ENCODE results near the gene PIANP.
A peak's percentile ranks its signal among the peaks of the same experiment; 100 is the strongest.

Gene PIANP

DNA sequence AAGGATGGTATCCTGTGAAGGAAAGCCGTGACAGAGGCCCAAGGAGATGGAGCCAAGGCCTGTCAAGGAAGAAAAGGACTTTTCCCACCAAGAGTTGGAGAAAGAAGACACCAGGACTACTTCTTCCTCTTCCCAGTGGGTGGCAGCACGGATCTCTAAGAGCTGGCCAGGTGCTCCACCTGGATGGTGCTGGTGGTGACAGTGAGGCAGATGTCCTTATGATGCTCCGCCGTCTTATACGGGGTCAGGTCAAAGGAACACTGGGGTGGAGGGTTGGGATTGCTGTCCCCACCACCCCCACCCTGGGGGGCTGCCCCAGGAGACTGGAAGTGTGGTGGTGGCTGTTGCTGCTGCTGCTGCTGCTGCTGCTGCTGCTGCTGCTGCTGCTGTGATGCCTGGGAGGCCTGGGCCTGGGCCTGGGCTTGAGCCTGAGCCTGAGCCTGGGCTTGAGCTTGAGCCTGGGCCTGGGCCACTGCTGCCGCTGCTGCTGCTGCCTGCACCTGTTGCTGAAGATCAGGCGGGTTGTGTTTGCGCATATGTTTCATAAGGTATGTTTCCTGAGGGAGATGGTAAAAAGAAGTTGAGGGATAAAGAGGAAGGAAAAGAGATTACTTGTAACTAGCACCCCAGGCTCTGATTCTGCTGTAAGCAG lies 32.9 kb downstream of the PIANP start:
- no peak for DNase-seq (ENCODE audit: low read depth)

- DNase-seq (ENCODE audit: low read depth), result no peak
Observed at GRCh38 chr12:6666211-6666610, 34.4 kb downstream of the PIANP start.

DNA sequence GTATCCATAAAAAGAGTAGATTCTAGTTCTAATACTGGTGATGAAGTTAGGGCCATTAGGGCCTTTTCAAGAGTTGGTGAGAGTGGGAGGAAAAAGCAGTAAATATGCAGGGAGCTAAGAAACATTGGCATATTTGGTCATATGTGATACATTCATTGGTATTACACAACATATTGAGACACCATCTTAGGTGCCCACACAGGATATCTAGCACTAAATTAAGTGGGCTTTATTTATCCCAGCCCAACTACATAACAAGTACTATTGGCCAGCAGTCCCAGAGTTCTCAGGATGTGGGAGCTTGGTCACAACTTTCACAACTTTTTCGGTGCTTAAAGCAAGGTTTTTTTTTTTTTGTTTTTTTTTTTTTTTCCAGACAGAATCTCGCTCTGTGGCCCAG lies 35.7 kb downstream of the PIANP start:
- DNase-seq (ENCODE audit: low read depth), result no peak

DNA sequence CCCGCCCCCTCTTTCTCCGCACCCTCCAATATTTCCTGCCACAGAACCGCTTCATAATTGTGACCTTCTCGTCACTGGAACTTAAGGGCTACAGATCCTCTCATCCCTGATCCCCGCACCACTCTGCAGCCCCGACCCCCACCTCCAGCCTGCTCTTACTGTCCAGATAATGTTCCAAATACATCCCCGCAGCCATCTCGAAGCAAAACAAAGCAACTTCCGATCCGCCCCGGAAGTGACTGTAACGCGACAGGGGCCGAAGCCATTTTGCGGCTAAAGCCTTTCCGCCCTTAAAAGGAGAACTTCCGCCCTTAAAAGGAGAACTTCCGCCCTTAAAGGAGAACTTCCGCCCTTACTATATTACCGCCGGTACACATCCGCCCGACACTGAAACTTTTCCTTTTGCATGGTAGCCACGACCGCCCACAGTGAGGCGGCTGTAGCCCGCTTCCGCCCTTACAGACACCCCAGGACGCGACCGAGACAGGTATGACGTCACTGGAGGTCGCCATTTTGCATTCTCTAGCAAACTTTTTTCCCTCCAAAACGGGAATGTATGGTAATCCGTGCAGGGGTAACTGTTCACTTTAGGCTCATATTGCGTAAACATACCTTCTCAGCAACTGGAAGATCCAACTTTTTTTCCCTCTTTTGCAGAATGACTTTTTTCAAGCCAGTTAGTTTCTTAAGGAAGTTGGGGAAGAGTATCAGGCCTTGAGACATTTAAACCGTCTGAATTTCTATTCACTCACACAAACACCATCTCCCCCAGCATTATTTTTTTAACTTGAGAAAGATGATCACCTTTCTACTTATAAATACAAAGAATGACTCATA lies 37.5 kb downstream of the PIANP start, which contains the start of gene ING4:
Gene ING4, minus strand, starts transcription at position 214 of the 837 bp plus-strand sequence. Its CDS starts 18 bp downstream, at position 196.
- peak; percentile 97 for DNase-seq (ENCODE audit: low read depth)

- no peak for DNase-seq (ENCODE audit: low read depth)
Observed at GRCh38 chr12:6662602-6662905, 38.1 kb downstream of the PIANP start.

GRCh38 chr12:6653987-6654386 lies 46.6 kb downstream of the PIANP start:
- no peak for DNase-seq (ENCODE audit: low read depth)

DNA sequence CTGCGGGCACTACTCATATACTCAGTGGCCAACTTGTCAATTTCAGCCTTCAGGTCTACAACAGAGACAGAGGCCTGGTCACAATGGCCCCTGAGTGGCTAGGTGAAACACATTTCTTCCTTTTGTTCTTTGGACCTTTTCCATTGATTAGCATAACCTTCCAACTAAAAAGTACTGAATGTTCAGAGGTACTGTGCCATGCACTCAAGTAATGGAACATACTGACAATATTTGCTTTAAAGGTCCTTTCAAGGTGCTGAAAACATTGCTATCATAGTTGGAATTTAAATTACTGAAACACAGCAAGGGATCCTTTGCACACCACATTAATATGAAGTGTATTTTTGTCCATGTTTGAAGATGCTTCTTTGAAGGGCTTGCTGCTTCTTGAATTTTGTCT lies 47.3 kb downstream of the PIANP start:
- DNase-seq (ENCODE audit: low read depth), result no peak

- no peak for DNase-seq (ENCODE audit: low read depth)
Observed at GRCh38 chr12:6652391-6652790, 48.2 kb downstream of the PIANP start.

DNA sequence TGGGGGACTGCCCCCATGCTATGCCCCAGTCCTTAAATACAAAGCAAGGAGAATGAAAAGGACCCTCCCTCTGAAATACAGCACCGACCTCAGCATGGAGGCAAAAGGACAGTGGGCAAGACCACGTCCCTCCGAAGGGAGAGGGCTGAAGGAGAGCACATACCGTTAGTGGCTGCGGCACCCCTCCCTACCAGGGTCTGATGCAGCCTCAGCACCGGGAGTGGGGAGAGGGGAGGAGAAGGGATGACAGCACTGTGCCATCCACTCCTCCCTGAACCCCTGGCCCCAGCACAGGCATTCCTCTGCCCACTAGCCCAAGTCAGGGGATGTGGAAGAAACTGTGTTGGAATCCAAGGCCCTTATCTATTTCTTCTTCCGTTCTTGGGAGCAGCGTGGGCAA lies 49.8 kb downstream of the PIANP start:
- DNase-seq (ENCODE audit: low read depth), result no peak

DNA sequence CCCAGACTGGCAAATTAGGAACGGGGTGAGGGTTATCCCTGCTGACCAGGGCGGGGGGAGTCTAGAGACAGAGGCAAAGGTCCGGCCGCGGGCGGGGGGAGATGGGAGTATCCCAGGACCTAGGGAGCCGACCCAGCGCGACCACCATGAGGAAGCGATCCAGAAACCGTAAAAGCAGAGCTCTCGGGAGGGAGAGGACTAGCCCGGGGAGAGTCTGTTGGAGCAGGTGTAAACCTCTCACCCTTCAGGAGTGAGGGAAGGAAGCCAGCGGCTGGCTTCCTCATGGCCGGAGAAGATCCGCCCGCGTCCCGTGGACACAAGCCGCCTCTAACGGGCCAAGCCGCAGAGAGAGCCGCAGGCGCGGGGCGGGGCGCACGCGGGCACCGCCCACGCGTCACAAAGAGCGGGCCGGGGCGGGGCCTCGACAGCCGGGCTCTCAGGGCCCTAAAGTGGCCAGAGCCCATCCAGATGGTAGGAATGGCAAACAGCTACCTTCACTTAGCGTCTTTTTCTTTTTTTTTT lies 53.5 kb downstream of the PIANP start, which contains the start of gene ACRBP:
Gene ACRBP, minus strand, starts transcription at position 350 of the 522 bp plus-strand sequence. Its CDS starts 66 bp downstream, at position 284.
- no peak for DNase-seq (ENCODE audit: low read depth)

DNA sequence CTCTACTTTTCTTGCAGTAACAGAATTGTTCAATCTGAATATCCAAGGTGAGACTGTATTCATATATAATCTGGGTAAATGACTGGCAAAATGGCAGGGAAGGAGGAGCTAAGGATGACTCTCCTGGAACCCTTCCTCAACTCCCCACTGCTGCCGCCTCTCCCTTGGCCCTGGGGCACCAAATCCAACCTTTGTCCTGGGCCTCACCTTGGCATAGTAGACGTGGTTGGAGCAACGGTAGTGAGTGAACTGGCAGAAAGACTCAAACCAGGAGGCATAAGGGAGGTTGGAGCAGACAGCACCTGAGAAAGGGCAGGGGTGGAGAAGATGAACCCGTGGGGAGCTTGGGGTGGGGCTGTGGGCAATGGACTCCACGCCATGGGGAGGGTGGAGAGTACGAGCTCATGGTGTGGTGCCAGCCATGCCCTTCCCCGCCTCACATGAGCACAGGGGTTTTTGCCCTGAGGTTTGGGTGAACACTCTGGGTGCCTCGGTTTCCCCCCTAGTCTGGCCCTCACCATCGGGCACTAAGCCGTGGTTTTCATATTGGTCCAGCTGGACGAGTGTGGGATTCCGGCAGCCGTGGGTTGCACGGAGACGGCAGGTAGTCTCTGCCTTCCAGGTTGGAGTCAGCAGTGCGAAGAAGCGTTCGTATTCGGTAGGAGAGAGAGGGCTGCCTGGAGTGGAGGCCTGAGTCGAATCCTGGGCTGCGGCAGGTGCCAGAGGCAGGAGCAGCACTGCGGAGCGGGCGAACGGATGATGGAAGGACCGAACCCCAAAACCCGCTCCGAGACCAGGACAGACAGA lies 54.1 kb downstream of the PIANP start:
- no peak for DNase-seq (ENCODE audit: low read depth)

- no peak for DNase-seq (ENCODE audit: low read depth)
Observed at GRCh38 chr12:6644903-6645302, 55.7 kb downstream of the PIANP start.

GRCh38 chr12:6644257-6644596 lies 56.4 kb downstream of the PIANP start:
- DNase-seq (ENCODE audit: low read depth), result no peak
